HG03571 (cell line): ENCODE data around the gene FRRS1L.

Experiments used
- ATAC-seq: cut with Tn5 transposase; IDR thresholded peaks from one replicate; pipeline ENCODE4 v1.9.1; 2021; ENCODE audit not compliant: unreplicated experiment

Gene FRRS1L

GRCh38 chr9:109166771-109167601, at the start of gene FRRS1L:
FRRS1L (minus strand) TSS chr9:109167249; CDS start chr9:109167138, 111 bp downstream.
- ATAC-seq: no peak

GRCh38 chr9:109214414-109214813, 47.4 kb upstream of the FRRS1L start:
- no peak for ATAC-seq

GRCh38 chr9:109213285-109214121, 46.5 kb upstream of the FRRS1L start:
- no peak for ATAC-seq

GRCh38 chr9:109212768-109213167, 45.7 kb upstream of the FRRS1L start:
- ATAC-seq: no peak

GRCh38 chr9:109206670-109207069, 39.6 kb upstream of the FRRS1L start:
- ATAC-seq: no peak

- no peak for ATAC-seq
These were observed 38.5 kb upstream of the FRRS1L start for GRCh38 chr9:109205526-109205925.

- no peak for ATAC-seq
These were observed 36.8 kb upstream of the FRRS1L start for GRCh38 chr9:109203761-109204360.

- no peak for ATAC-seq
These were observed 32.6 kb upstream of the FRRS1L start for GRCh38 chr9:109199676-109200075.

GRCh38 chr9:109198736-109199382, 31.8 kb upstream of the FRRS1L start:
- no peak for ATAC-seq

GRCh38 chr9:109193974-109194556, 27.0 kb upstream of the FRRS1L start:
- ATAC-seq: no peak

- no peak for ATAC-seq
These were observed 25.8 kb upstream of the FRRS1L start for GRCh38 chr9:109192732-109193361.

GRCh38 chr9:109191746-109192145, 24.7 kb upstream of the FRRS1L start:
- ATAC-seq: no peak

- ATAC-seq: no peak
These were observed 23.1 kb upstream of the FRRS1L start for GRCh38 chr9:109190151-109190550.

- no peak for ATAC-seq
These were observed 19.9 kb upstream of the FRRS1L start for GRCh38 chr9:109186857-109187520.

GRCh38 chr9:109182940-109183798, 16.1 kb upstream of the FRRS1L start:
- no peak for ATAC-seq

- ATAC-seq: no peak
These were observed 15.5 kb upstream of the FRRS1L start for GRCh38 chr9:109182550-109182939.

- ATAC-seq: no peak
These were observed 14.2 kb upstream of the FRRS1L start for GRCh38 chr9:109181284-109181683.

- ATAC-seq: no peak
These were observed 12.9 kb upstream of the FRRS1L start for GRCh38 chr9:109179801-109180523.
